Effector CD4-positive, alpha-beta T cell (primary cell): ENCODE results near the gene ABCA6. TPM values are rescaled to one million over a fixed set of nuclear protein-coding genes. Genes with fewer than 3 reads are reported as not detected.
"Not testable (repeated sequence)": the region's sequence is repeated elsewhere in the genome, so short reads cannot be mapped to it uniquely, and the experiment has no call there.

Experiments
- DNase-seq: peaks from one replicate; pipeline ENCODE4 v3.0.0-alpha.2; 2020
- total RNA-seq: gene quantifications from one replicate; lab custom pipeline; 2026; lab: John Stamatoyannopoulos, UW

ABCA6 gene
- not detected for total RNA-seq

- no peak for DNase-seq
Observed at GRCh38 chr17:69141431-69142174, at the start of gene ABCA6. Gene ABCA6 (minus strand): TSS chr17:69141895. CDS start chr17:69140703, 1,192 bp downstream.

GRCh38 chr17:69188796-69189195 is 47.1 kb upstream of the ABCA6 start:
- no peak for DNase-seq

GRCh38 chr17:69188064-69188463 is 46.4 kb upstream of the ABCA6 start:
- no peak for DNase-seq

DNA sequence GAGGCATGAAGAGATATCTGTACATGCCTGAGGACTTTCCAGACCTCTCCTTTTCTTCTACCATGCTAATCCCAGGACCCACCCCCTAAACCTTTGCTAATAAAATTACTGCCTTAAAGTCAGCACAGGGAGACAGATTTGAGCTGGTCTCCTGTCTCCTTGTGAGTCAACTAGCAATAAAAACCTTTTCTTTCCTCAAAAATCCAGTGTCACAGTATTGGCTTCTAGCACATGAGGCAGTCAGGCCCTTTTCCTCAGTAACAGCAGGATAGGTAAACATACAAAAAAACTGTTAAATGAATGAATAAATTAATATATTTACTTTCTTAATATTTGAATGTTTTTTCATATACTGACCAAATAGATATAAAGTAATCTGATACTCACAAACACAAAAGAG is 45.6 kb upstream of the ABCA6 start:
- DNase-seq = no peak

- no peak for DNase-seq
Observed at GRCh38 chr17:69179227-69179952, 37.7 kb upstream of the ABCA6 start.

GRCh38 chr17:69176457-69176795 is 34.7 kb upstream of the ABCA6 start:
- no peak for DNase-seq

- no peak for DNase-seq
Observed at GRCh38 chr17:69175625-69176456, 34.1 kb upstream of the ABCA6 start.

DNA sequence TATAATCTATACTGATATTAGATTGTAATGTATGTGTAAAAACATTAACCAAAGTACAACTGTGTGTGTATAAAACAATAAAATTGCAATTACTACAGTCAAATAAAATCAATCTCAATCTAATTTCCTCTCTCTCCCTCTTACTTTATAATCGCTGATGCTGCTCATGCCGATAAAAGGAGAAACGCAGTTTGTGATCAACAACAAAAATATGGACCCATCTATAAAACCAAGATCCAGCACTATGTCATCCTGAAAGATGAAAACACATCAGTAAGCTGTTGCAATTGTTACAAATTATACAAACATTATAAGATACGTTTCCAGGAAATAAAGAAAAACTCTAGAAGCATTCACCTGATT is 33.5 kb upstream of the ABCA6 start:
- DNase-seq = no peak

- DNase-seq = no peak
Observed at GRCh38 chr17:69173118-69173517, 31.4 kb upstream of the ABCA6 start.

DNA sequence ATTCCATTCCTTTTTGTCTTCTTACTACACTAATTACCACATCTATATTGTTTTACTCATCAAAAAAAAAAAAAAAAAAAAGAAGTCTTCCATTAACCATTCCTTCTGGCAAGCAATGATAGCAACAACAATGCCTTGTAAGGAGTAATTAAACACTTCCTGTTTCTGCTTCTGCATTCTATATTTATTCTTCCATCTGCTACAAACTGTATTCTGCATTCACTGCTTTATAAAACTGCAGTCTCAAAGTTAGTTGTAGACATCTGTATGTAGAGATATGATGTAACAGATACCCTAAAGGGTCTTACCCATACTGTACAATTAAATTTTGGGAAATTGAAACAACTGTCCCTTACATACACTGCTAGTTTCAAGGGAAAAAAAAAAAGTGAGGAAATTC is 28.7 kb upstream of the ABCA6 start:
- no peak for DNase-seq

DNA sequence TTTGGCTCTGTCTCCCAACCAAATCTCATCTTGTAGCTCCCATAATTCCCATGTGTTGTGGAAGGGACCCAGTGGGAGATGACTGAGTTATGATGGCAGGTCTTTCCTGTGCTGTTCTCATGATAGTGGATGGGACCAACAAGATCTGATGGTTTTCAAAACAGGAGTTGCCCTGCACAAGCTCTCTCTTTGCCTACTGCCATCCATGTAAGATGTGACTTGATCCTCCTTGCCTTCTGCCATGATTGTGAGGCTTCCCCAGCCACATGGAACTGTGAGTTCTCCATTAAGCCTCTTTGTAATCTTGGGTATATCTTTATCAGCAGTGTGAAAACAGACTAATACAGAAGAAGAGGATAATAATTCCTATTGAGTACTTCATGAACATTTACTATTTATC is 26.9 kb upstream of the ABCA6 start:
- DNase-seq = not testable (repeated sequence)

GRCh38 chr17:69166957-69167356 is 25.3 kb upstream of the ABCA6 start:
- DNase-seq = no peak

DNA sequence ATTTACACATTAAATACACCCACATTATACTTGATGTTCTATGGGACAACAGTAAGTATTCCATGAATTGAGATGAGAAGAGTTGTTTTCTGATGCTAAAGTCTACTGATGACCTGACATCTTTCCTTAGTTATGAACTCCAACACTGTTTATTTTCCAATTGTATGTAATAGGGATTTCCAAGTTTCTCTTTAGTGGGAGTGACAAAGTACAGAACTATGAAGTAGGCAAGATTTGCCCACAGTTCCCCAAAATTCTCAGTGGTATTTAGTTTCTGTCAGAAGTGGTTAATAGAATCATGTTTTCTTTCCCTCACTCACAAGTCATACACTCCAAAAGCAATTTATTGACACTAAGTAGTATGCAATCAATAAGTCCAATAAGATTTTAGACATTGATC is 22.5 kb upstream of the ABCA6 start:
- DNase-seq = no peak

DNA sequence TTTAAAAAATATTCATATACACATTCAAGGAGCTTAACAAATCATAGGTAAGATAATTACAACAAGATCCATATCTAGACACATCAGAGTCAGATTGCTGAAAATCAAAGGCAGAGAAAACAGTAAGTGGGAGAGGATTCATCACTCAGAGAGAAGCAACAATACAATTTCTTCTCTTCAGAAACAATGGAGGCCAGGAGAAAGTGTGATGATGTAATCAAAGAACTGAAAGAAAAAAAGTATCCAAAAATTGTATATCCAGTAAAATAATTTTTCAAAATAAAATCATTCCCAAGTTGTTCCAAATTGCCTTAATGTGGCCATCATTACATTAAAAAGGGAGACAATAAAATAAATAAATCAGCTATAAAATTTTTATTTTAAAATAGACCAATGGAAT is 17.7 kb upstream of the ABCA6 start:
- no peak for DNase-seq

GRCh38 chr17:69154267-69154666 is 12.6 kb upstream of the ABCA6 start:
- DNase-seq = no peak

GRCh38 chr17:69150333-69150732 is 8.6 kb upstream of the ABCA6 start:
- no peak for DNase-seq

GRCh38 chr17:69147460-69147859 is 5.8 kb upstream of the ABCA6 start:
- no peak for DNase-seq

DNA sequence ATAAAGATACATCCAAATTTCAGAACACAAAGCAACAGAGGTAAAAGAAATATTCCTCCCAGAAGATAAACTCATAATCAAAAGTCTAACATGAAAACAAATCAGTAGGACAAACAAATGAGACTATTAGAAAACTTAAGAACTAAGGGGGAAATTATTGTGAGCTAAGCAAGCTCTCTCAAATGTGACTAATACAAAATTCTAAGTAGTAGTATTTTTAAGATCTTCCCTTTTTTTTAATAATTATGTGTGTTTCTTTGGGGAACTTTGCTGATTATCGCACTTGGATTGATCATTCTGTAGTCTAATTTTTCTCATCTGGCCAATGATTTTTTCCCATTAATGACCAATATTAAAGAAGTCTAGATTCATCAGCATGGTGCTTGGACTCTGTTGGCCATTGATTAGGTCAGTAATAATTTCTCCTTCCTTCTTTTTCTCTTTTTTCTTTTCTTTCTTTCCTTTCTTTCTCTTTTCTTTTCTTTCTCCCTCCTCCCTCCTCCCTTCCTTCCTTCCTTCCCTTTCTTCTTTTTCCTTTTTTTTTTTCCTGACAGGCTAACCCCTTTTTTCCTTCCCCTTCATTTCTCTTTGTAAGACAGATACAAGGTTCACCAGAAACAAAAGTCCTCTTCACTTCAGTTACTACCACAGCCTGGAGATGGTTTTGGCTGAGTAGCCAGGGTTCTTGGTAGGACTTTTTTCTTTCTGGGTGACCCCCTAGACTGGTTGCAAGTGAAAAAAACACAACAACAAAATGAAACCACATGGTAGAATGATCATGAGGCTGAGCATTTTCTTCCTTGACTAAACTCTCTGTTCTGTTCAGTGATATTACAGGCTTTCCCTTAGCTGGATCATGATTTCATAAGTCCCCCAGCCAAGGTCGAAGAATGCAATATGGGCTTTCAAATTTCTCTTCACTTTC is 2.9 kb upstream of the ABCA6 start:
- DNase-seq = no peak

- DNase-seq = no peak
Observed at GRCh38 chr17:69143683-69144231, 2.1 kb upstream of the ABCA6 start.

DNA sequence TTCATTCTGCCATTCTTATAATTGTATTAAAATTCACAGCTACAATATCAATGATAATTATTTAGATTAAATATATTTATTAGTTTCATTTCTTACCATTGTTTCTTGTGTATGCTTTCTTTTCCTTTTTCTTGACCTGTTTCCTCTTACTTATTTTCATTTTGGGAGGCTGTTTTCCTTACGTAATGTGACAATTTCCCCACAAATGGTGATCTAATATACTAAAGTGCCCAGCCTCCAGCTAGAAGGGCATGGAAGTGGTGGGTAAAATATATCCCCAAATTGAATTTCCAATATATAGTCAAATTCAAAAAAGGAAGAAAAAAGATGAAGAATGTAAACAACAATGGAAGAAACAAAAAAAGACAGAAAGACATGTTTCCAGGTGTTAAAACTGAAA is 1.5 kb upstream of the ABCA6 start:
- no peak for DNase-seq

GRCh38 chr17:69142175-69142802 is 594 bp upstream of the ABCA6 start:
- DNase-seq = no peak

- DNase-seq = no peak
Observed at GRCh38 chr17:69134112-69134511, 7.6 kb downstream of the ABCA6 start.
